ENCODE results near the gene NUDT17.
A peak's percentile ranks its signal among the peaks of the same experiment; 100 is the strongest.

NUDT17 gene

DNA sequence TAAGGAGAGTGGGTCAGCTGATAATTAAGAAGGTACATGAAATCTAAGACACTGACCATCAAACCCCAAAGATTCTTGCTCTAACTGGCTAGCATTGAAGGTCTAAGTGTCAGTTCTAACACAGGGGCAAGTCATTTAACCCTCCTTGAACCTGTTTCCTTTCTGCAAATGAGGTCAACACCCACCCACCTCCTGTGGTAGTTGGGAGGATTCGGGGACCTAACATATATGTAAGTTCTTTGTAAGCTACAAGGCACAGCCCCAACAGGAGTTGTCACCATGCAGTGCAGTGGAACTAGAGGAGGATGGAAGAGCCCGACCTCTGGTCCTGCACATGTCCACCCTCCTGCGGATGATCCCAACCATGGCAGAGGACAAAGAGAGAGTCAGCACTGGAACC is 2.4 kb downstream of the NUDT17 start:
- DNase-seq = no peak

DNA sequence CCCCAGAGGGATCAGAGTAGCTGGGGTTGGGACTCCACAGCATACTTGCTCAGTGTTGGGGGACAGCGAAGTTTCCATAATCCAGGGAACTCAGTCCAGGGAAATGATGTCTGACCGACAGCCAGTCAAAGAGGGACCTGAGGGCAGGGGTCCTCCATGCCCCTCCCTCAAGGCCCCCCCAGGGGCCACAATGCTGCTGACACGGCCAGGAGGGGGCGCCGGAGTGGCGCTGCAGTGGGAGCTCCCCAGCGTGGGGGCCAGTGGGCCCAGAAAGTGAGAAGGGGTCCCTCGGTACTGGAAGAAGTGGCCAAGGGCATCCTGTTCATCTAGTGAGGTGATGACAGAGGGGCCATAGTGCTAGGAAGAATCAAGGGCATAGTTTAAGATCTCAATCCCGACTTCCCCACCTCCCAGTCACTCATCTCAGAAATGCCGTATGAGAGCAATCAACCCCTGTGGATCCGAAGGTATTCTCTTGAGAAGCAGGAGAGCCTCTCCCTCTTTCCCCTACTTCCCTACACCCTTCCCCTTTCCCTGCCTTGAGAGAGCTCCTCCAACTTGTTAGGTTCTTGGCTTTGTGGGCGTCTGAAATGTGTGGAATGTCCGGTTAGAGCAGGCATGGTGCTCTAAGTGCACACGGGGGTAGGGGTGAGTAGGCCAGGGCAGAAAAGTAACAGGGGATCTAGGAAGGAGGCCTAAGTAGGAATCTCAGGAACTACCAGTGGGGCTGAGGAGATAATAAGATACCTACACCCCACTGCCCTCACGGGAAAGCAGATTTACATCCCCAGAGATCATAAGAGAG is 4.1 kb downstream of the NUDT17 start:
- DNase-seq = peak; percentile 85

DNA sequence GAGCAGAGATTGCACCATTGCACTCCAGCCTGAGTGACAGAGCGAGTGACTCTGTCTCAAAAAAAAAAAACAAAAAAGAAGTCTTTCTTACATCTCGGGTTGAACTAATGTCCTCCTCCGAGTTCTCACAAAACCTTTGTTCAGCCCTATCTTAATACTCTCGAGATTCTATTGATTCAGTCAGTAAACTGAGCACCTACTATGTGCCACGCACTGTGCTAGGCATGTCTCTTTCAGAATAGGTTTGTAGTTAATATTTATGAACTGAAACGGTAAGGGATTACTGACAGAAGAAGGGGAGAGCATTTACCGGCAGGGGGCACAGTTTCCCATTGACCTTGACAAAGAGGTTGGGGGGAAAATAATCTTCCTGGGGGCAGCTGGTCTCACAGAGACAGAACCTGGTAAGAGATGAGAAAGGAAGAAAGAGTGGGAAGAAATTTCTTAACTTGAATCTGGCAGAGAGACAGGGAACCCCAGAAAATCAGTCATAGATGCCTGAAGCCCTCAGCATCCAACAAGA is 10.1 kb downstream of the NUDT17 start:
- no peak for DNase-seq

DNA sequence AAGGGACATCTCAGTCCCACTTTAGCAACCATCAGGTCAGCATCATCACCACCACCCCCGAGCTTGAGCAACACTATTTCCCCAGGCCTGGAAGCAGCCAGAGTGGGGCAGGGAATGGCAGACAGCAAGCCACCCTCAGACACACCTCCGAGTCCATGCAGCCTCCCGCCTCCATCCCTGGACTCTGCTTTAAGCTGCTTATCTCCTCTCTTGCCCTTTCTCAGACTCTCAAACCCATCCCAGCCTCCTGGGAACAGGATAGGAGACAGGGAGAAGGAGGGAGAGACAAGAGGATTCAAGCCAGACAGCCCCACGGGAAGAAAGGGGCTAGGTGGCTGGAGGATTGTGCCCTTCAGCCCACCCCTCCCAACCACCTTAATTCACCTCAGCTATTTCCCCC is 11.7 kb downstream of the NUDT17 start:
- no peak for DNase-seq

GRCh38 chr1:145858238-145858900 is 12.9 kb downstream of the NUDT17 start:
- peak; percentile 35 for DNase-seq

GRCh38 chr1:145858901-145859490 is 13.6 kb downstream of the NUDT17 start, which contains the start of gene PIAS3:
TSS of gene PIAS3 (minus strand) at chr1:145859081. CDS start at chr1:145858990, 91 bp downstream.
- peak; percentile 96 for DNase-seq

DNA sequence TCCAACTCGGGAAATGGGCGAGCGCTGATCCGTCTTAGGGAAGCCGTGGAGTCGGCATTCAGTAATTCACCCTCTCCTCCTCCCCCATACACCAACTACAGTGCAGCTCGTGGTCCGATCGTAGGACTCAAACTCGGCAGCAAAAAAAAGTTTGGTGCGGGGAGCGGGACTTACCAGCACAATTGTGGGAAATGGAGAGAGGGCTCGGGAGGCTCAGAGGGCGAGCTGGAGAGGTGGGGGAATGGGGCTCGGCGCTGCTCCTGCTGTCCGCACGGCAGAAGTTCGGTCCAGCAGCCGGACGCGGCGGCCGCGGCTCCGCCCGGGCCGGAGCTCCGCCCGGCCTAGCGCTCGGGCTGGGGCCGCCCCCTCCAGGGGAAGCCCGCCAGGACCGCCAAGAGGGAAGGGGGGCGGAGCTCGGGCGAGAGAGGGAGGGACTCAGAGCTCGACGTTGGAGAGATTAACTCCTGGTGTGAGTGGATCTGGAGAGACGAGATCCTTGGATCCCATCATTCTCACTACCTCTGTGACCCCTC is 14.1 kb downstream of the NUDT17 start:
- DNase-seq = peak; percentile 87

- DNase-seq = no peak
Measured at GRCh38 chr1:145863282-145864018, 18.0 kb downstream of the NUDT17 start.

DNA sequence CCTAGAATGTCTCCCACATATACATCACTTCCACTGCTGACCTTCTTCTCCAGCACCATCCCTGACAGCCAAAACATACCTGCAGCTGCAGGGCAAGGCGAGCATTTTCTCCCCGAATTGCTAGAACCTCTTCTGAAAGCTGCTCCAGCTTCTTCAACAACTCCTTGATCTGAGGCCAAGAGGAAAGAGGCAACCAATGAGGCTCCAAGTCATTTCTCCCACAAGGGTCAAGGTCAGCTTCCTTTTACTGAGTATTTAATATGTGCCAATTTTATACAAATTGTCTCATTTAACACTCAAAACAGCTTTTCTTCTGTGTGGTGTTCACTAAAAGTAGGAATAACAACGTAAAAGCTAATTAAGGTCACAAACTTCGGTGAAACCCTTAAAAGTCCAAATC is 22.8 kb downstream of the NUDT17 start:
- DNase-seq = no peak

- DNase-seq = peak; percentile 36
Measured at GRCh38 chr1:145871994-145872924, 26.8 kb downstream of the NUDT17 start.

- no peak for DNase-seq
Measured at GRCh38 chr1:145874646-145875045, 29.2 kb downstream of the NUDT17 start.

DNA sequence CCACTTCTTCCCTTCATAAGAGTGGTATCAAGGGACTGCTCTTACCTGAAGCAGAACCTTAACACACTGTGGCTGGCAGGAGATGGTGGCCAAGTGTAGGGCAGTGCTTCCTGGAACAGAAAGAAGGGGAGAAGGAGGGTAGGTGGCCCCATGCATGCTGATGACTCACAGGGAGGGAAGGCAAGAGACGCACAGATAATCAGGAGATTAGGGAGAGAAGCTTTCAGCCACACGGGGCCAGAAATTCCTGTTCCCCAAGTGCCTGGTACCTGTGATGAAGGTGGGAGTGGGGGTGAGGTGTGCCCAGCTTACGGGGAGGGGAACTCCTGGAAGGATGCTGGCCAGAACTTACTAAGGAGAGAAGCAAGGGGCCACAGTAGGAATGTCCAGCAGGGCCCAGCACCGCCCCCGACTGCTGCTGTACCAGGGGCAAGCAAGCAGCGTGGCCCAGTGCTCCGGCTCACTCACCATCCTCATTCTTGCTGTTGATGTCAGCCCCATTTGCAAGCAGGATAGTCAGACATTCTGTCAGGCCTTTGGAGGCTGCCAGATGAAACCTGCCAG is 32.6 kb downstream of the NUDT17 start:
- no peak for DNase-seq

GRCh38 chr1:145878724-145879123 is 33.3 kb downstream of the NUDT17 start:
- no peak for DNase-seq

DNA sequence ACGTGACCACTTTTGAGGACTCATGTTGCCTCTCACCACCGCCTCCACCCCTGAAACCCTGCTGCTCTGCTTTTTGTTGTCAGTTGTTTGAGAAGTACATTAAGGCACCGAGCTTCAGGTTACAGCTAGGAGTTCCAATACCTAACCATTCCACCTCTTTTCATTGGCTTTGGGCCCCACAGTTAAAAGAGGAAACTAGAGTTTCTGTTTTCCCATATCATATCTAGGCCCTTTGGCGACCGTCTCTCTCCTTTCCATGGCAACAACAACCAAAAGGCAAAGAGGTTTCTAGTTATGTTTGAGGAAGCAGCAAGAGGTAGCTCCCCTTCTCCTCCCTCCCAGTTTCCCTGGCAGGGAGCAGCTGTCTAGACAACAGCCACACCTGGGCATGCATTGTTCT is 34.3 kb downstream of the NUDT17 start:
- DNase-seq = no peak

GRCh38 chr1:145884675-145885074 is 39.2 kb downstream of the NUDT17 start:
- DNase-seq = peak; percentile 31

DNA sequence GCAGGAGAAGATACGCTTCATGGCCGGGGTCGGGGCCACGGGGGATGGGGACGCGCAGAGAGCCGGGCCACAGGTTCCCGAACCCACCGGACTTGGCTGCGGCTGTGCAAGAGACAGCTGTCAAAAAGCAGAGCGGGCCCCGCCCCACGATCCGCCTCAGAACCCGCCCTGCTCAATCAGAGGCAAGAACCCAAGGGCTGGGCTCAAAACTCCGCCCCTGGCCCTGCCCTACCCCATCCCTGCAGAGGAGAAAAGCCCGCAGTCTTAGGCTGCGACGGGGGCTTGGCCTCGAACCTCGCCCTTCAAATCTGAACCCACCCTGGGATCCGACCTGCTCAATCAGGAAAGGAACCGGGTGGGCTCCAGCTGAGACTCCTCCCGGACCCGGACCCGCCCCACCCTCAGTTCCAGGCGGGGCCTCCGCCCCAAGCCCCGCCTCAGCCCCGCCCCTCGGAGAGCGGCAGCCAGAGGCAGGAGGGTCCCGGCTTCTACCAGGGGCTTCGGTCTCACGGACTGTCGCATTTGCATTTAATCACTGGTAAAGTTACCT is 40.4 kb downstream of the NUDT17 start, which contains the start of gene ANKRD35:
TSS of gene ANKRD35 (minus strand) at position 129 of the 550 bp plus-strand sequence. CDS start at position 21, 108 bp downstream.
- peak; percentile 50 for DNase-seq

- DNase-seq = no peak
Measured at GRCh38 chr1:145886390-145886789, 41.0 kb downstream of the NUDT17 start.

DNA sequence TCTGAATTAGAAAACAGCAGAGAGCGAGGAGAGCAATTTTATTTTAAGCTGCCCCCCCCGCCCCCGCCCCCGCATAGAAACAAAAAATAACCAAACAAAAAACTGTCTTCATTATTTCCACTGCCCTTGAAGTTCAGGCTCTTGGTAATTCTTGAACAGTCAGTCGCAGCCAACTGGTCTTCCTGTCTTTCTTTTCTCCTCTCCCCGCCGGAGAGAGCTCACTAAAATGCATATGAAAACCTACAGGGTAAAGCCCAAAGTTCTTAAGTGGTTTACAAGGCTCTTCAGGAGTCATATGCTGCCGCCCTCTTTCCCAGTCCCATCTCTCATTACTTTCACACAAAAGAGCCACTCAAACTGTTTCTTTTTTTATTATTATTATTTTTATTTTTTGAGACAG is 41.4 kb downstream of the NUDT17 start:
- no peak for DNase-seq

DNA sequence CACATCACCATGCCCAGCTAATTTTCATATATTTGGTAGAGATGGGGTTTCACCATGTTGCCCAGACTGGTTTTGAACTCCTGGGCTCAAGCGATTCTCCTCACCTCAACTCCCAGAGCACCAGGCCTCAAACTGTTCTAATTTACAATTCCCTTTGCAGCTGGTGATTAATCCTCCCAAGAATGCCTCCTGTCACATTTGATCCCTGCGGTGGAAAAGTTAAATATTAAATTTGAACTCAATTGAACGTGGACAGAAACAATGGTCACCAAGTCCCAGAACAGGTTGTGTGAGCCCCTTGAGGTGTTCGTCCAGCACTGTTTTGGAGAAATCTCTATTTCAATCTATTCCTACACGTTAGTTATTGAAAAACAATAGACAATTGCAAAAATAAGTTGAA is 42.2 kb downstream of the NUDT17 start:
- DNase-seq = no peak

GRCh38 chr1:145889722-145890121 is 44.3 kb downstream of the NUDT17 start:
- no peak for DNase-seq

Measured in fibroblast of skin of abdomen (primary cell).